Ascending aorta (tissue), 2 donors: ENCODE measurements around the gene CCDC63. TPM values are rescaled to one million over a fixed set of nuclear protein-coding genes. Genes with fewer than 3 reads are reported as not detected.

Experiments used
- DNase-seq, 2 donors: peaks; one replicate each; pipeline ENCODE4 v3.0.0-alpha.2; 2019; ENCODE audit warnings: low spot score in 2 of 2
- H3K27ac ChIP-seq, 2 donors: fragments of 200-600 bp; sonication (generic); one replicate each; pipeline ENCODE4 v1.5.1; 2016 to 2017; ENCODE audit warnings: mild to moderate bottlenecking in 1 of 2
- H3K27me3 ChIP-seq: fragments of 200-600 bp; sonication (generic); one replicate; pipeline ENCODE4 v1.5.1; 2017
- H3K36me3 ChIP-seq, 2 donors: fragments of 200-600 bp; sonication (generic); one replicate each; pipeline ENCODE4 v1.5.1; 2016
- H3K4me1 ChIP-seq, 2 donors: fragments of 200-600 bp; sonication (generic); one replicate each; pipeline ENCODE4 v1.5.1; 2016 to 2017; ENCODE audit warnings: mild to moderate bottlenecking in 1 of 2
- H3K4me3 ChIP-seq, 2 donors: fragments of 200-600 bp; sonication (generic); one replicate each; pipeline ENCODE4 v1.5.1; 2016 to 2017; ENCODE audit warnings: mild to moderate bottlenecking in 1 of 2
- H3K9me3 ChIP-seq, 2 donors: fragments of 200-600 bp; sonication (generic); one replicate each; pipeline ENCODE4 v1.5.1; 2016
- CTCF ChIP-seq, 3 experiments: fragments of 200-600 bp in 2 of 3; fragments of 450-650 bp in 1 of 3; sonication (generic) in 2 of 3; IDR thresholded peaks; one replicate each; pipeline ENCODE4 v1.5.1; 2016 to 2019; ENCODE audit warnings: antibody characterized with exemption in 3 of 3, mild to moderate bottlenecking in 1 of 3, moderate library complexity in 1 of 3
- intact Hi-C: fragments of 100-400 bp; cut with DNase I; formaldehyde crosslinking; loops from one replicate; pipeline ENCODE4 v1.15.1; 2023
- total RNA-seq: library from RNA; depleted of rRNA; stranded (reverse); fragments of >200 nt; gene quantifications from one replicate; pipeline ENCODE4 v1.1.0, GENCODE V29; 2016

CCDC63 gene
- total RNA-seq, 1 donor from 2014 or later, result not detected

GRCh38 chr12:110917467-110917866, 70.7 kb downstream of the CCDC63 start:
- intact Hi-C loops, result no loop called here
- no peak overlapping the region for H3K4me3 ChIP-seq

DNA sequence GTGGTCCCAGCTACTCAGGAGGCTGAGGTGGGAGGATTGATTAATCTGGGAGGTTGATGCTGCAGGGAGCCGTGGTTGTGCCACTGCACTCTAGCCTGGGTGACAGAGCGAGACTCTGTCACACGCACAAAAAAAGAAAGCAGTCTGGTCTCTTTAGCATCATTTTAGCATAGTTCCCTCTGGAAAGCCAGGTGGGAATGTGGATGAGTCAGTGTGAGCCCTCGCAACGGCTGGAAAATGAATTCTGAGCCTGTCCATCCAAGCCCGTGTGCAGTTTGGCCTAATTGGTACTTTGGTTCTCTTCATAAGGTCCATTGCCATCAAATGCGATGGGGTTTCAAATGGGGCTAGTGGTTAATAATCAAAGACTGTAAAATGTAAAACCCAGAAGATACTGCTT, 71.2 kb downstream of the CCDC63 start:
- Histone ChIP-seq H3K27me3 (no peaks in the 10 kb centered on the region), H3K27ac (no peak overlapping the region), H3K36me3 (no peaks in the 10 kb centered on the region), H3K4me1 (no peaks in the 10 kb centered on the region), H3K9me3 (no peaks in the 10 kb centered on the region), H3K4me3 (no peak overlapping the region)
- TF ChIP-seq CTCF (IDR thresholded peaks at IDR 0.05), result no peak
- intact Hi-C loops, result no loop called here
- no peak for DNase-seq

More at GRCh38 chr12:110917467-110917866, 70.7 kb downstream of the CCDC63 start:
- Histone ChIP-seq H3K36me3 (no peaks in the 10 kb centered on the region), H3K27ac (no peak overlapping the region), H3K4me1 (no peaks in the 10 kb centered on the region), H3K27me3 (no peaks in the 10 kb centered on the region), H3K9me3 (no peaks in the 10 kb centered on the region)
- DNase-seq, result no peak
- TF ChIP-seq CTCF (IDR thresholded peaks at IDR 0.05), result no peak

DNA sequence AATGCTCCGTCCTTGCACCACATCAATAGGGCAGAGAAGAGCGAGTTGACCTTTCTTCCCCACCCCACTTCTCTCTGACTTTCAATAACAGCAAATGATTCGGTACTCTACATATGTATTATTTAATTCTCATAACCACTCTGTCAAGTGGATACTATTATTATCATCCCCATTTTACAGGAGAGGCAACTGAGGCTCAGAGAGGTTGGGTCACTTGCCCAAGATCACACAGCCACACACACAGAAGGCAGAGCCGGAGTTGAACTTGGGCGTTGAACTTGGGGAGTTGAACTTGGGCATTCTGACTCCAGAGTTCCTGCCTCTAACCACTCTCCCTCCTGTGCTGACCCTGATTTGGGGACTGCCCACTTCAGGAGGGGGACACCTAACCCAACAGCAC, 72.9 kb downstream of the CCDC63 start:
- intact Hi-C loops, result no loop called here
- Histone ChIP-seq H3K27me3 (no peaks in the 10 kb centered on the region), H3K9me3 (no peaks in the 10 kb centered on the region), H3K4me1 (no peaks in the 10 kb centered on the region), H3K4me3 (no peak overlapping the region), H3K27ac (no peak overlapping the region), H3K36me3 (no peaks in the 10 kb centered on the region)
- no peak for TF ChIP-seq CTCF (IDR thresholded peaks at IDR 0.05)
- DNase-seq, result no peak

GRCh38 chr12:110920324-110920910, 73.6 kb downstream of the CCDC63 start, which contains the start of gene MYL2:
Gene MYL2, minus strand, starts transcription at chr12:110920579. Its CDS starts 50 bp downstream, at chr12:110920529.
- no peaks in the 10 kb centered on the region for H3K9me3 ChIP-seq
- intact Hi-C loops, result no loop called here
- no peaks in the 10 kb centered on the region for H3K36me3 ChIP-seq
- no peaks in the 10 kb centered on the region for H3K27me3 ChIP-seq
- H3K4me1 ChIP-seq, result no peaks in the 10 kb centered on the region
- TF ChIP-seq CTCF (IDR thresholded peaks at IDR 0.05), result no peak
- no peak within 1 kb of the TSS for H3K4me3 ChIP-seq
- no peak within 1 kb of the TSS for H3K27ac ChIP-seq
- DNase-seq, result no peak

GRCh38 chr12:110921262-110921661, 74.5 kb downstream of the CCDC63 start:
- TF ChIP-seq CTCF (IDR thresholded peaks at IDR 0.05), result no peak
- no peak overlapping the region for H3K4me3 ChIP-seq
- DNase-seq, result no peak
- no peaks in the 10 kb centered on the region for H3K27me3 ChIP-seq
- no peaks in the 10 kb centered on the region for H3K4me1 ChIP-seq
- H3K9me3 ChIP-seq, result no peaks in the 10 kb centered on the region
- intact Hi-C loops, result no loop called here
- no peak overlapping the region for H3K27ac ChIP-seq
- H3K36me3 ChIP-seq, result no peaks in the 10 kb centered on the region

- intact Hi-C loops, result no loop called here
- no peaks in the 10 kb centered on the region for H3K4me1 ChIP-seq
- no peak overlapping the region for H3K4me3 ChIP-seq
- H3K9me3 ChIP-seq, result no peaks in the 10 kb centered on the region
- TF ChIP-seq CTCF (IDR thresholded peaks at IDR 0.05), result no peak
- H3K27ac ChIP-seq, result no peak overlapping the region
- no peaks in the 10 kb centered on the region for H3K27me3 ChIP-seq
- no peaks in the 10 kb centered on the region for H3K36me3 ChIP-seq
- DNase-seq, result no peak
Measured at GRCh38 chr12:110922652-110923051, 75.9 kb downstream of the CCDC63 start.
